GM19397 (cell line): ENCODE results near the gene SKI.

Experiments
- ATAC-seq: cut with Tn5 transposase; IDR thresholded peaks from one replicate; pipeline ENCODE4 v1.9.1; 2021; ENCODE audit warnings: mild to moderate bottlenecking, moderate library complexity; ENCODE audit not compliant: unreplicated experiment

Gene SKI

GRCh38 chr1:2335721-2336455 lies 107.8 kb downstream of the SKI start:
- no peak for ATAC-seq

- no peak for ATAC-seq
Measured at GRCh38 chr1:2336499-2336898, 108.4 kb downstream of the SKI start.

GRCh38 chr1:2337081-2337480 lies 109.0 kb downstream of the SKI start:
- no peak for ATAC-seq

GRCh38 chr1:2337501-2337900 lies 109.4 kb downstream of the SKI start:
- no peak for ATAC-seq

GRCh38 chr1:2339206-2340085 lies 111.3 kb downstream of the SKI start:
- no peak for ATAC-seq

GRCh38 chr1:2340086-2340917 lies 112.2 kb downstream of the SKI start:
- no peak for ATAC-seq

- no peak for ATAC-seq
Measured at GRCh38 chr1:2340918-2341254, 112.8 kb downstream of the SKI start.

- no peak for ATAC-seq
Measured at GRCh38 chr1:2341706-2342383, 113.7 kb downstream of the SKI start.

- no peak for ATAC-seq
Measured at GRCh38 chr1:2342384-2343022, 114.4 kb downstream of the SKI start.

- ATAC-seq = no peak
Measured at GRCh38 chr1:2343023-2343935, 115.2 kb downstream of the SKI start.

GRCh38 chr1:2344121-2344681 lies 116.1 kb downstream of the SKI start:
- ATAC-seq = no peak

- no peak for ATAC-seq
Measured at GRCh38 chr1:2344744-2345296, 116.7 kb downstream of the SKI start.

- no peak for ATAC-seq
Measured at GRCh38 chr1:2345297-2346075, 117.4 kb downstream of the SKI start.

GRCh38 chr1:2346691-2347408 lies 118.7 kb downstream of the SKI start:
- no peak for ATAC-seq

- no peak for ATAC-seq
Measured at GRCh38 chr1:2347409-2347785, 119.3 kb downstream of the SKI start.

GRCh38 chr1:2347896-2348295 lies 119.8 kb downstream of the SKI start:
- no peak for ATAC-seq
